T-cell (primary cell): ENCODE data around the gene SDHAF3. TPM values are rescaled to one million over a fixed set of nuclear protein-coding genes. Genes with fewer than 3 reads are reported as not detected.

Experiments used
- ATAC-seq, 4 experiments: fragments of 200-7000 bp in 3 of 4; fragments of 150-1000 bp in 1 of 4; cut with Tn5 transposase; replicated peaks in 1 of 4; 1 replicate in 3 of 4; 2 replicates in 1 of 4; pipeline ENCODE4 v1.10.0; 2021; ENCODE audit warnings: moderate library complexity in 3 of 4, mild to moderate bottlenecking in 2 of 4, moderate number of reproducible peaks in 1 of 4
- CTCF ChIA-PET, 2 donors: fragments of 300-600 bp; sonication (Branson Sonifier 250); formaldehyde crosslinking; loops; one replicate each; lab custom pipeline; 2022; ENCODE audit warnings: antibody characterized with exemption in 2 of 2; lab: Charles Lee
- POLR2A ChIA-PET, 2 donors: fragments of 300-600 bp; sonication (Branson Sonifier 250); formaldehyde crosslinking; loops; one replicate each; lab custom pipeline; 2022; ENCODE audit warnings: antibody characterized with exemption in 2 of 2; lab: Charles Lee
- DNase-seq, 35 experiments: peaks; one replicate each; pipeline versions ENCODE4 v3.0.0 to v3.0.0-alpha.2; 2013 to 2023
- H3K27ac ChIP-seq: one replicate; pipeline ENCODE4 v1.5.1; 2013; ENCODE audit warnings: low read length
- H3K27me3 ChIP-seq, 2 experiments: replicated peaks in 1 of 2; 1 replicate in 1 of 2; 2 replicates in 1 of 2; pipeline versions ENCODE4 v1.6.1 to v1.7.0; 2013; ENCODE audit warnings: low read length in 1 of 2, mixed read lengths in 1 of 2; ENCODE audit not compliant: control insufficient read depth in 2 of 2, insufficient read depth in 2 of 2; ENCODE audit errors: extremely low read depth in 1 of 2
- H3K36me3 ChIP-seq, 2 donors: 1 replicate in 1 of 2; 2 replicates in 1 of 2; pipeline versions ENCODE4 v1.6.1 to v1.7.0; 2013; ENCODE audit warnings: low read length in 1 of 2; ENCODE audit not compliant: control insufficient read depth in 2 of 2, insufficient read depth in 1 of 2; ENCODE audit errors: extremely low read depth in 1 of 2
- H3K4me1 ChIP-seq, 2 experiments: 1 replicate in 1 of 2; 2 replicates in 1 of 2; pipeline versions ENCODE4 v1.6.1 to v1.7.0; 2013; ENCODE audit warnings: low read length in 2 of 2, mixed read lengths in 1 of 2; ENCODE audit not compliant: insufficient read depth in 2 of 2, control insufficient read depth in 1 of 2; ENCODE audit errors: extremely low read depth in 1 of 2
- H3K4me3 ChIP-seq, 2 donors: 1 replicate in 1 of 2; 2 replicates in 1 of 2; pipeline versions ENCODE4 v1.5.1 to v1.7.0; 2013; ENCODE audit warnings: mild to moderate bottlenecking in 2 of 2, low read length in 1 of 2, moderate library complexity in 1 of 2; ENCODE audit not compliant: control insufficient read depth in 1 of 2; ENCODE audit errors: extremely low read depth in 1 of 2
- H3K9me3 ChIP-seq: 2 replicates; pipeline ENCODE4 v1.7.0; 2013
- H3K27ac Mint-ChIP-seq, 2 donors: one replicate each; pipeline ENCODE4 v1.8.0; 2020 to 2021; ENCODE audit warnings: mild to moderate bottlenecking in 2 of 2, mixed read lengths in 2 of 2
- H3K27me3 Mint-ChIP-seq, 2 donors: one replicate each; pipeline ENCODE4 v1.8.0; 2021 to 2022; ENCODE audit warnings: mixed read lengths in 2 of 2
- H3K36me3 Mint-ChIP-seq: one replicate; pipeline ENCODE4 v1.8.0; 2021; ENCODE audit warnings: mixed read lengths
- H3K4me1 Mint-ChIP-seq, 3 donors: one replicate each; pipeline ENCODE4 v1.8.0; 2020 to 2022; ENCODE audit warnings: mixed read lengths in 3 of 3, mild to moderate bottlenecking in 1 of 3
- H3K4me3 Mint-ChIP-seq, 3 donors: one replicate each; pipeline ENCODE4 v1.8.0; 2020 to 2022; ENCODE audit warnings: mild to moderate bottlenecking in 3 of 3, mixed read lengths in 3 of 3, moderate library complexity in 3 of 3
- H3K9me3 Mint-ChIP-seq, 3 donors: one replicate each; pipeline ENCODE4 v1.8.0; 2020 to 2022; ENCODE audit warnings: mixed read lengths in 3 of 3
- WGBS: methylation state at CpG from one replicate; pipeline ENCODE4 v1.1.5; 2013; ENCODE audit warnings: missing lambda C conversion rate; ENCODE audit not compliant: insufficient coverage; 5-methylcytosine and 5-hydroxymethylcytosine counted together
- total RNA-seq, 35 experiments: library from RNA in 6 of 35; stranded (reverse) in 6 of 35; fragments of 120-200 nt in 1 of 35; gene quantifications; one replicate each; pipeline versions ENCODE4 v1.2.1 to v1.2.4 and lab custom pipeline; 2013 to 2026

Gene SDHAF3
- total RNA-seq, 5 donors from 2014 or later (not counting 1 experiment from before 2014, with no cell fraction given): 11.1 to 15.3 (median 12.0) TPM

DNA sequence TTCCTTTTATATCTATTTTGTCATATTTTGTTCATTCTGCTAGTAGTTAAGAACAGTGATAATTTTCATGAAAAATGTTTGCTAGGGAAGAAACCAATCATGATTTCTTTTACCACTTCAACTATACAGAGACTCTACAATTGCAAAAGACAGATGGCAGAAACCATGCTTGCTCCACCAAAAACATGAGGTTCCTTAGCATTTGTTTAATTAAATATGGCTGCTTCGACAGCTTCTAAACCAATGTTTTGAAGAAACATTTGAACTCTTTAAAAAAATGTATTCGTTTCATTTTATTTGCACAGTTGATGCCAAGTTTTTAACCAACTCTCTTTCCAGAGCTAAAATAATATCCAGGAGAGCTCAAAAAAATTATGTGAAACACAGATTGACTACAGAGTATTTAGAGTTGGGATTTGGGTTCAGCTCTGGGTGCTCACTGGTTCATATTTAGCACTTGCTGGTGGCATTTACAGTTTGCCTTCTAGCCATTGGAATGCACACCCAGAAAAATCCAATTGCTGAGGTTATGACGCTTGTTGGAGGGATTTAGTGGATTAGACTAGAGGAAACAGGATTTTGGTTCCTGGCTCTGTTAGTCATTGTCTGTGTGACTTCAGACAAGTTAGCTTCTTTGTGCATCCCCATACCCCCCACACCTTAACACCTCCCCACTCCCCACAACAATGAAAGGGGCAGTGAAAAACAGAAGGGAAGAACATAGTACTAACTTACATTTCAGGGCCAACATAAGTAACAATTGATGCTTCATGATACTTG, 35.8 kb upstream of the SDHAF3 start:
- DNase-seq (no peak), ATAC-seq (no peak)
- POLR2A ChIA-PET: no interaction called here
- H3K4me3 ChIP-seq: no peak overlapping the region
- 100% methylated on average over 1 of the region's 3 CpGs for WGBS
- no peak overlapping the region for H3K27ac ChIP-seq
- CTCF ChIA-PET: interaction anchor here in 1 of 2 donors (0.5 to 0.6 kb wide), 2 partner anchors 373 to 876 kb away, joined by 3 to 4 read pairs; no protein-coding TSS in a partner anchor
- Mint-ChIP-seq H3K36me3 (no peaks in the 10 kb centered on the region), H3K4me1 (no peaks in the 10 kb centered on the region), H3K9me3 (no peaks in the 10 kb centered on the region), H3K27ac (no peak overlapping the region), H3K4me3 (no peak overlapping the region), H3K27me3 (peaks cover 42 to 49% of the 10 kb centered on the region in 2 donors)
- H3K36me3 ChIP-seq: no peaks in the 10 kb centered on the region
- H3K4me1 ChIP-seq: no peaks in the 10 kb centered on the region
- no peaks in the 10 kb centered on the region for H3K9me3 ChIP-seq
- peaks cover 0 to 11% of the 10 kb centered on the region in 2 experiments for H3K27me3 ChIP-seq

DNA sequence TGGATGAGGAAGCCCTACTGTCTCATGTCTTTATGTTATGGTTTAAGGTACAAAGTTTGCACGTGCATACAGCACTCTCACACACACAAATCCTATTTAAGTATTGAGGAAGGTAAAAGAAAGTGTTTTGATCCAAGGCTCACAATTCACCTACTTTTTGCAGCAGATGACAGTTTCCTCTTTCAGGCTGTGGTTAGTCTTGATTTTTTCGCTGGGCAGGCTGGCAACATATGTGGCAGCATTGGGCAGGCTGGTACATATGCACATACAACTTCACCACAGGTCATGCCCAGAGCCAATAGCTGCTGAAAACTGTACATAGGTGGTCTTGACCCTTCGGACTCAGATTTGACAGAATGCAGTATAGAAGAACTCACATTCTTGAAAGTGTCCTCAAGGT, 29.1 kb upstream of the SDHAF3 start:
- ATAC-seq: no peak
- Histone ChIP-seq H3K4me3 (no peak overlapping the region), H3K27ac (no peak overlapping the region), H3K9me3 (no peaks in the 10 kb centered on the region), H3K27me3 (peaks cover 0 to 7% of the 10 kb centered on the region in 2 experiments), H3K36me3 (no peaks in the 10 kb centered on the region), H3K4me1 (no peaks in the 10 kb centered on the region)
- H3K4me3 Mint-ChIP-seq: no peak overlapping the region
- no peaks in the 10 kb centered on the region for H3K36me3 Mint-ChIP-seq
- no peaks in the 10 kb centered on the region for H3K4me1 Mint-ChIP-seq
- POLR2A ChIA-PET: no interaction called here
- 33% methylated on average over 1 of the region's 3 CpGs for WGBS
- CTCF ChIA-PET: no interaction called here
- no peaks in the 10 kb centered on the region for H3K9me3 Mint-ChIP-seq
- no peak overlapping the region for H3K27ac Mint-ChIP-seq
- peaks cover 27 to 37% of the 10 kb centered on the region in 2 donors for H3K27me3 Mint-ChIP-seq
- no peak for DNase-seq

DNA sequence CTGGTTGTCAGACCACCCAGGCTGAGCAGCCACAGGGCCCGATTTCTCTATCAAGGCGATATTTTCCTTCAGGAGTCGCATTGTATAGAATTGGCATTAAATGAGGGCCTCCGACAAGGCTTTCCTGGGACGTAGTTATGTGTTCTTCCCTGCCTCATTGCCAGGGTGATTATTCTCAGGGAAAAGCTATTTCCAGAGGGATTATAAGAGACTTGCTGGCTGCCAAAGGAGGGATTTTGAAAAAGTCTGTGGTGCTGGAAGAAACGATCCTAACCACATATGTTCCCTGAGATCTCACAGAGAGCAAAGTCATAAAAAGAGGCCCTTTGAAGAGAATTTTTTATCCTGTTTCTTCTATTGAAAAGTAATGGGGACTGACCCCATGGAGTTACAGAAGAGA, 27.7 kb upstream of the SDHAF3 start:
- peaks cover 23 to 32% of the 10 kb centered on the region in 2 donors for H3K27me3 Mint-ChIP-seq
- 100% methylated on average over 3 of the region's 6 CpGs for WGBS
- DNase-seq (no peak), ATAC-seq (no peak)
- no peak overlapping the region for H3K4me3 Mint-ChIP-seq
- H3K9me3 ChIP-seq: no peaks in the 10 kb centered on the region
- H3K27ac ChIP-seq: no peak overlapping the region
- no peak overlapping the region for H3K4me3 ChIP-seq
- CTCF ChIA-PET: interaction anchor here in 1 of 2 donors (0.5 kb wide), 1 partner anchor 56 kb away, joined by 3 read pairs; no protein-coding TSS in a partner anchor
- peaks cover 0 to 7% of the 10 kb centered on the region in 2 experiments for H3K27me3 ChIP-seq
- H3K36me3 Mint-ChIP-seq: no peaks in the 10 kb centered on the region
- no peaks in the 10 kb centered on the region for H3K4me1 ChIP-seq
- no peaks in the 10 kb centered on the region for H3K4me1 Mint-ChIP-seq
- no peaks in the 10 kb centered on the region for H3K36me3 ChIP-seq
- no peaks in the 10 kb centered on the region for H3K9me3 Mint-ChIP-seq
- no peak overlapping the region for H3K27ac Mint-ChIP-seq
- POLR2A ChIA-PET: interaction anchor here in 1 of 2 donors (0.6 kb wide), 1 partner anchor 12 kb away, joined by 3 read pairs; no protein-coding TSS in a partner anchor

DNA sequence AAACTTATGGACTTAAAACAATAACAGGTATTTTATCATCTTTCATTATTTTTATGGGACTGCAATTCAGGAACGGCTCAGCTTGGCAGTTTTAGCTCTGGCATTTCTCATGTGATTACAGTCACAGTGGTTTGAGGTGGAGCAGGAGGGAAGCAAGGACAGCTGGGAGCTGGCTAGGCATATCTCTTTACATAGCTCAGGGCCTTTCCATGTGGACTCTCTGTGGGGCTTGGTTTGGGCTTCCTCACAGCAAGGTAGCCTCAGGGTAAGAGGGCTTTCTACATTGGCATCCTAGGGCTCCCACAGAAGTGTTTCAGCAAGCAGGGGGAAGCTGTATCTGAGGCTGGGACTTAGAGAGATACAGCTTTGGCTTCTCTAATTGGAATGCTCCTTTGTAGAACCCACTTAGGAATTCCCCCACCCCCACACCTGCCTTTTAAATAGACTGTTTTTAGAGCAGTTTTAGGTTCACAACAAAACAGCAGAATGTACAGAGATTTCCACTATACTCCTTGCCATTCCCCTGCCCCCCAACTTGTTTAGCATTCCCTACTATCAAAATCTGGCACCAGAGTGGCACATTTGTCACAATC, 26.6 kb upstream of the SDHAF3 start:
- no peak for DNase-seq
- Histone ChIP-seq H3K36me3 (no peaks in the 10 kb centered on the region), H3K9me3 (no peaks in the 10 kb centered on the region), H3K4me1 (no peaks in the 10 kb centered on the region), H3K27me3 (peaks cover 0 to 13% of the 10 kb centered on the region in 2 experiments), H3K27ac (no peak overlapping the region), H3K4me3 (no peak overlapping the region)
- ChIA-PET CTCF (no interaction called here), POLR2A (no interaction called here)
- H3K4me3 Mint-ChIP-seq: no peak overlapping the region
- H3K36me3 Mint-ChIP-seq: no peaks in the 10 kb centered on the region
- H3K27ac Mint-ChIP-seq: no peak overlapping the region
- peaks cover 15 to 25% of the 10 kb centered on the region in 2 donors for H3K27me3 Mint-ChIP-seq
- WGBS: no CpG with 5 or more reads among the region's 1 CpG
- H3K9me3 Mint-ChIP-seq: no peaks in the 10 kb centered on the region
- H3K4me1 Mint-ChIP-seq: no peaks in the 10 kb centered on the region
- no peak for ATAC-seq

DNA sequence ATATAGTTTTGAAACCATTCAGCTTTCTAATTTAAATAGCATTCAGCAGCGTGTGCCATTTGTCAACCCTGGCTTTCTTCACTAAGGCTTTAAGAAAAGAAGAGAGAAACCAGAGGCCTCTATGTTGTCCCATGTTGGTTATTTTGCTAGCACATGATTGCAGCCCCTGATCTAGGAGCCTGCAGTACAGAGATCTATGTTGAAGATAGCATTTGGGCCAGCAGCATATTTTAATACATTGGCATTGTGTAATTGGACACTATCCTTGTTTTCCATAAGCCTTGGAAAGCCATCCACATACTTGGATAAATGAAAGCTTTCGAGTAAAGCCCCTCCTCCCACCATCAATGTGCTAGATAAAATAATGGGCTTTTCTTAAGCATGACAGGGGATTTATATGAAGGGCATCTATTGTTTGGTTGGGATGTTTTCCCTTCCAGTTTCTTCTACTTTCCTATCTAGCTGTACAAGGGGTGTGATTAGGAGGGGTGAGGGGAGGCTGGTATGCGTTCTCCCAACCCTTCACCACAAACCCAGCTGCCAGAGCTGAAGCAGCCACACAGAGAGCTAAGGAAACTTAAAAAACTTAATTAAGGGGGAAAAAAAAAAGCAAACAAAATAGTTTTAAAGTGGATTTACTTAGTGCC, 23.1 kb upstream of the SDHAF3 start:
- CTCF ChIA-PET: interaction anchor here (0.6 kb wide), 2 partner anchors 69 to 740 kb away, joined by 3 to 4 read pairs; no protein-coding TSS in a partner anchor

DNA sequence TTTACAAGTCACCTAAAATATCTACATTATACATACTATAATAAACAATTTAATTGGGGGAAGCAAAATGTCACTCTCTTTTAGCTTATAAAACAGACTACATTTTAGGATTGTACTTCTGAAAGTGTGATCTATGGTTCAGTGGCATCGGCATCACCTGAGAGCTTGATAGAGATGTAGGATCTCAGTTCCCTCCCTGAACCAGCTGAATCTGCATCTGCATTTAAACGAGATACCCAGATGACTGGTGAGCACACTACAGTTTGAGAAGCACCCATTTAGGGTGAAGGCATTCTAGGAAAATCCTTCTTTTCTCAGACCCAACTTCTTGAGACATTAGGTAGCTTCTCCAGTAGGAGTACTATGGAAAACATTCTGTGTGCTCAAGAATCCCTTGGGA, 21.5 kb upstream of the SDHAF3 start:
- ATAC-seq (no peak), DNase-seq (no peak)
- H3K4me3 Mint-ChIP-seq: no peak overlapping the region
- H3K27me3 Mint-ChIP-seq: peaks cover 15 to 25% of the 10 kb centered on the region in 2 donors
- no peaks in the 10 kb centered on the region for H3K9me3 ChIP-seq
- H3K4me1 ChIP-seq: no peaks in the 10 kb centered on the region
- peaks cover 0 to 15% of the 10 kb centered on the region in 2 experiments for H3K27me3 ChIP-seq
- H3K27ac ChIP-seq: no peak overlapping the region
- H3K9me3 Mint-ChIP-seq: no peaks in the 10 kb centered on the region
- H3K27ac Mint-ChIP-seq: no peak overlapping the region
- no peak overlapping the region for H3K4me3 ChIP-seq
- no peaks in the 10 kb centered on the region for H3K36me3 ChIP-seq
- H3K4me1 Mint-ChIP-seq: no peaks in the 10 kb centered on the region
- no peaks in the 10 kb centered on the region for H3K36me3 Mint-ChIP-seq
- WGBS: no CpG with 5 or more reads among the region's 2 CpGs
- ChIA-PET POLR2A (no interaction called here), CTCF (interaction anchor here in 1 of 2 donors (0.6 kb wide), 1 partner anchor 8 kb away, joined by 3 read pairs; no protein-coding TSS in a partner anchor)

More for the DNA sequence above, 23.1 kb upstream of the SDHAF3 start:
- H3K4me3 ChIP-seq: no peak overlapping the region
- H3K27me3 Mint-ChIP-seq: peaks cover 7 to 20% of the 10 kb centered on the region in 2 donors
- no peaks in the 10 kb centered on the region for H3K36me3 Mint-ChIP-seq
- H3K9me3 ChIP-seq: no peaks in the 10 kb centered on the region
- peaks cover 0 to 18% of the 10 kb centered on the region in 2 experiments for H3K27me3 ChIP-seq
- no CpG with 5 or more reads among the region's 3 CpGs for WGBS
- no peak overlapping the region for H3K27ac Mint-ChIP-seq
- H3K4me1 ChIP-seq: no peaks in the 10 kb centered on the region
- no peaks in the 10 kb centered on the region for H3K9me3 Mint-ChIP-seq
- no peaks in the 10 kb centered on the region for H3K36me3 ChIP-seq
- no peak overlapping the region for H3K27ac ChIP-seq
- DNase-seq: no peak
- no peaks in the 10 kb centered on the region for H3K4me1 Mint-ChIP-seq
- H3K4me3 Mint-ChIP-seq: no peak overlapping the region
- POLR2A ChIA-PET: no interaction called here
- no peak for ATAC-seq
